ENCODE results near the gene NLRP3. TPM values are rescaled to one million over a fixed set of nuclear protein-coding genes. Genes with fewer than 3 reads are reported as not detected.

NLRP3 gene
- total RNA-seq, 2 donors from 2014 or later, result 9.2 TPM

GRCh38 chr1:247402120-247402675 lies 13.8 kb upstream of the NLRP3 start:
- peaks cover 23% of the 10 kb centered on the region for H3K27me3 Mint-ChIP-seq
- ATAC-seq (no peak), DNase-seq (no peak)
- no peak overlapping the region for H3K4me3 Mint-ChIP-seq
- no peak overlapping the region for H3K27ac Mint-ChIP-seq
- no peaks in the 10 kb centered on the region for H3K9me3 ChIP-seq (ENCODE audit: control insufficient read depth, low read length, poor library complexity, severe bottlenecking)
- peaks cover 2% of the 10 kb centered on the region for H3K36me3 Mint-ChIP-seq (ENCODE audit: low read depth)
- peaks cover 13% of the 10 kb centered on the region for H3K4me1 Mint-ChIP-seq

- DNase-seq (no peak), ATAC-seq (no peak)
- H3K9me3 ChIP-seq (ENCODE audit: control insufficient read depth, low read length, poor library complexity, severe bottlenecking), result no peaks in the 10 kb centered on the region
- H3K4me3 Mint-ChIP-seq, result peak overlapping the region; percentile 41
- H3K27me3 Mint-ChIP-seq, result peaks cover 5% of the 10 kb centered on the region
- peak overlapping the region; percentile 98 for H3K27ac Mint-ChIP-seq
- H3K36me3 Mint-ChIP-seq (ENCODE audit: low read depth), result no peaks in the 10 kb centered on the region
- H3K4me1 Mint-ChIP-seq, result peaks cover 33% of the 10 kb centered on the region
Measured at GRCh38 chr1:247406014-247406656, 9.8 kb upstream of the NLRP3 start.

- DNase-seq (peak; percentile 19 to 58 (median 34)), ATAC-seq (peak; percentile 88)
- no peaks in the 10 kb centered on the region for H3K27me3 Mint-ChIP-seq
- H3K4me1 Mint-ChIP-seq, result peaks cover 31% of the 10 kb centered on the region
- peak overlapping the region; percentile 98 for H3K27ac Mint-ChIP-seq
- H3K36me3 Mint-ChIP-seq (ENCODE audit: low read depth), result no peaks in the 10 kb centered on the region
- H3K4me3 Mint-ChIP-seq, result peak overlapping the region; percentile 88
- H3K9me3 ChIP-seq (ENCODE audit: control insufficient read depth, low read length, poor library complexity, severe bottlenecking), result no peaks in the 10 kb centered on the region
Measured at GRCh38 chr1:247407180-247407616, 8.8 kb upstream of the NLRP3 start.

- H3K4me3 Mint-ChIP-seq, result peak overlapping the region; percentile 88
- peak overlapping the region; percentile 98 for H3K27ac Mint-ChIP-seq
- H3K36me3 Mint-ChIP-seq (ENCODE audit: low read depth), result no peaks in the 10 kb centered on the region
- no peaks in the 10 kb centered on the region for H3K9me3 ChIP-seq (ENCODE audit: control insufficient read depth, low read length, poor library complexity, severe bottlenecking)
- DNase-seq (no peak), ATAC-seq (no peak)
- H3K4me1 Mint-ChIP-seq, result peaks cover 31% of the 10 kb centered on the region
- H3K27me3 Mint-ChIP-seq, result no peaks in the 10 kb centered on the region
Measured at GRCh38 chr1:247408100-247408499, 7.9 kb upstream of the NLRP3 start.

GRCh38 chr1:247409869-247410544 lies 6.0 kb upstream of the NLRP3 start:
- Mint-ChIP-seq H3K4me1 (peaks cover 31% of the 10 kb centered on the region), H3K27me3 (no peaks in the 10 kb centered on the region), H3K36me3 (ENCODE audit: low read depth) (no peaks in the 10 kb centered on the region), H3K4me3 (peak overlapping the region; percentile 88), H3K27ac (peak overlapping the region; percentile 98)
- H3K9me3 ChIP-seq (ENCODE audit: control insufficient read depth, low read length, poor library complexity, severe bottlenecking), result no peaks in the 10 kb centered on the region
- ATAC-seq, result peak; percentile 55
- DNase-seq, result no peak

GRCh38 chr1:247411621-247412327 lies 4.2 kb upstream of the NLRP3 start:
- no peaks in the 10 kb centered on the region for H3K9me3 ChIP-seq (ENCODE audit: control insufficient read depth, low read length, poor library complexity, severe bottlenecking)
- Mint-ChIP-seq H3K4me3 (no peak overlapping the region), H3K4me1 (peaks cover 42% of the 10 kb centered on the region), H3K27me3 (no peaks in the 10 kb centered on the region), H3K36me3 (ENCODE audit: low read depth) (no peaks in the 10 kb centered on the region), H3K27ac (peak overlapping the region; percentile 75)
- DNase-seq, result no peak
- ATAC-seq, result no peak

GRCh38 chr1:247417831-247418230 lies 1.9 kb downstream of the NLRP3 start:
- Mint-ChIP-seq H3K4me1 (peaks cover 58% of the 10 kb centered on the region), H3K27ac (peak overlapping the region; percentile 78), H3K36me3 (ENCODE audit: low read depth) (peaks cover 8% of the 10 kb centered on the region), H3K4me3 (peak overlapping the region; percentile 34), H3K27me3 (no peaks in the 10 kb centered on the region)
- H3K9me3 ChIP-seq (ENCODE audit: control insufficient read depth, low read length, poor library complexity, severe bottlenecking), result no peaks in the 10 kb centered on the region
- ATAC-seq (no peak), DNase-seq (no peak)

GRCh38 chr1:247419336-247419735 lies 3.4 kb downstream of the NLRP3 start:
- Mint-ChIP-seq H3K27me3 (no peaks in the 10 kb centered on the region), H3K4me1 (peaks cover 61% of the 10 kb centered on the region), H3K36me3 (ENCODE audit: low read depth) (peaks cover 17% of the 10 kb centered on the region), H3K4me3 (peak overlapping the region; percentile 47), H3K27ac (peak overlapping the region; percentile 67)
- no peaks in the 10 kb centered on the region for H3K9me3 ChIP-seq (ENCODE audit: control insufficient read depth, low read length, poor library complexity, severe bottlenecking)
- no peak for ATAC-seq
- DNase-seq, result no peak

GRCh38 chr1:247421074-247421473 lies 5.1 kb downstream of the NLRP3 start:
- Mint-ChIP-seq H3K4me3 (peak overlapping the region; percentile 75), H3K27me3 (no peaks in the 10 kb centered on the region), H3K4me1 (peaks cover 58% of the 10 kb centered on the region), H3K36me3 (ENCODE audit: low read depth) (peaks cover 24% of the 10 kb centered on the region), H3K27ac (peak overlapping the region; percentile 34)
- no peak for ATAC-seq
- no peak for DNase-seq
- no peaks in the 10 kb centered on the region for H3K9me3 ChIP-seq (ENCODE audit: control insufficient read depth, low read length, poor library complexity, severe bottlenecking)

GRCh38 chr1:247429496-247429895 lies 13.5 kb downstream of the NLRP3 start:
- DNase-seq (no peak), ATAC-seq (no peak)
- no peak overlapping the region for H3K27ac Mint-ChIP-seq
- peaks cover 17% of the 10 kb centered on the region for H3K4me1 Mint-ChIP-seq
- H3K9me3 ChIP-seq (ENCODE audit: control insufficient read depth, low read length, poor library complexity, severe bottlenecking), result no peaks in the 10 kb centered on the region
- no peak overlapping the region for H3K4me3 Mint-ChIP-seq
- peaks cover 22% of the 10 kb centered on the region for H3K36me3 Mint-ChIP-seq (ENCODE audit: low read depth)
- H3K27me3 Mint-ChIP-seq, result no peaks in the 10 kb centered on the region

GRCh38 chr1:247430434-247430833 lies 14.5 kb downstream of the NLRP3 start:
- peaks cover 21% of the 10 kb centered on the region for H3K36me3 Mint-ChIP-seq (ENCODE audit: low read depth)
- H3K27ac Mint-ChIP-seq, result no peak overlapping the region
- H3K4me3 Mint-ChIP-seq, result no peak overlapping the region
- H3K9me3 ChIP-seq (ENCODE audit: control insufficient read depth, low read length, poor library complexity, severe bottlenecking), result no peaks in the 10 kb centered on the region
- no peak for ATAC-seq
- DNase-seq, result no peak
- no peaks in the 10 kb centered on the region for H3K27me3 Mint-ChIP-seq
- H3K4me1 Mint-ChIP-seq, result peaks cover 16% of the 10 kb centered on the region

GRCh38 chr1:247431643-247432042 lies 15.7 kb downstream of the NLRP3 start:
- peak overlapping the region; percentile 78 for H3K27ac Mint-ChIP-seq
- no peak overlapping the region for H3K4me3 Mint-ChIP-seq
- no peaks in the 10 kb centered on the region for H3K27me3 Mint-ChIP-seq
- no peaks in the 10 kb centered on the region for H3K9me3 ChIP-seq (ENCODE audit: control insufficient read depth, low read length, poor library complexity, severe bottlenecking)
- DNase-seq, result no peak
- ATAC-seq, result no peak
- H3K36me3 Mint-ChIP-seq (ENCODE audit: low read depth), result peaks cover 11% of the 10 kb centered on the region
- H3K4me1 Mint-ChIP-seq, result peaks cover 12% of the 10 kb centered on the region

GRCh38 chr1:247434005-247434404 lies 18.0 kb downstream of the NLRP3 start:
- H3K9me3 ChIP-seq (ENCODE audit: control insufficient read depth, low read length, poor library complexity, severe bottlenecking), result no peaks in the 10 kb centered on the region
- Mint-ChIP-seq H3K4me1 (peaks cover 19% of the 10 kb centered on the region), H3K4me3 (no peak overlapping the region), H3K36me3 (ENCODE audit: low read depth) (peaks cover 16% of the 10 kb centered on the region), H3K27me3 (no peaks in the 10 kb centered on the region), H3K27ac (no peak overlapping the region)
- DNase-seq (no peak), ATAC-seq (no peak)
